Heart right ventricle (tissue), 16 donors: ENCODE measurements around the gene PABPC1L2A. TPM values are rescaled to one million over a fixed set of nuclear protein-coding genes. Genes with fewer than 3 reads are reported as not detected.

ENCODE experiments used
- ATAC-seq, 8 donors: fragments of 200-7000 bp; cut with Tn5 transposase; one replicate each; pipeline ENCODE4 v1.9.1; 2020; ENCODE audit warnings: mild to moderate bottlenecking in 8 of 8, moderate library complexity in 8 of 8, moderate number of reproducible peaks in 1 of 8
- DNase-seq, 2 donors: peaks; one replicate each; pipeline ENCODE4 v3.0.0-alpha.2; 2020
- H3K27ac ChIP-seq, 10 donors: fragments of 200-600 bp; sonication (generic) in 2 of 10; one replicate each; pipeline versions ENCODE4 v1.5.0 to v1.8.0; 2020 to 2022; ENCODE audit warnings: mild to moderate bottlenecking in 3 of 10
- H3K27me3 ChIP-seq, 7 donors: fragments of 200-600 bp; one replicate each; pipeline ENCODE4 v1.8.0; 2021 to 2022; ENCODE audit warnings: mild to moderate bottlenecking in 2 of 7
- H3K36me3 ChIP-seq, 9 donors: fragments of 200-600 bp; sonication (generic) in 1 of 9; one replicate each; pipeline versions ENCODE4 v1.5.0 to v1.8.0; 2020 to 2022; ENCODE audit warnings: mild to moderate bottlenecking in 2 of 9
- H3K4me1 ChIP-seq, 9 donors: fragments of 200-600 bp; sonication (generic) in 1 of 9; one replicate each; pipeline versions ENCODE4 v1.5.0 to v1.8.0; 2020 to 2022; ENCODE audit warnings: mild to moderate bottlenecking in 4 of 9
- H3K4me3 ChIP-seq, 10 donors: fragments of 200-600 bp; sonication (generic) in 2 of 10; one replicate each; pipeline versions ENCODE4 v1.5.0 to v1.8.0; 2020 to 2022; ENCODE audit warnings: mild to moderate bottlenecking in 7 of 10, moderate library complexity in 2 of 10
- H3K9me3 ChIP-seq, 11 donors: fragments of 200-600 bp in 10 of 11; sonication (generic) in 2 of 11; one replicate each; pipeline versions ENCODE4 v1.5.0 to v1.8.0; 2013 to 2022; ENCODE audit warnings: mild to moderate bottlenecking in 2 of 11, control low read depth in 1 of 11, moderate library complexity in 1 of 11
- CTCF ChIP-seq, 9 donors: fragments of 200-600 bp; sonication (generic) in 2 of 9; IDR thresholded peaks; one replicate each; pipeline versions ENCODE4 v1.5.0 to v1.8.0; 2021 to 2022; ENCODE audit warnings: antibody characterized with exemption in 9 of 9, mild to moderate bottlenecking in 5 of 9, moderate library complexity in 1 of 9
- WGBS, 2 donors: extraction: QIAGEN DNeasy Blood & Tissue Kit; methylation state at CpG; one replicate each; pipeline ENCODE4 v1.1.7; 2013; ENCODE audit warnings: inconsistent platforms in 1 of 2; 5-methylcytosine and 5-hydroxymethylcytosine counted together
- intact Hi-C, 10 donors: fragments of 100-400 bp; cut with DNase I; formaldehyde crosslinking; loops; one replicate each; pipeline versions ENCODE4 v1.11.1 to v1.14.2; 2022
- polyA plus RNA-seq, 2 donors: library from polyadenylated mRNA; stranded (reverse); fragments of 200-250 nt; gene quantifications; one replicate each; pipeline ENCODE4 v1.2.3, GENCODE V29; 2013
- total RNA-seq, 10 donors: library from RNA; stranded (reverse); fragmentation: NEBNext Ultra II Directional in 3 of 10; extraction: Animal tissue kit (Norgen Biotek cat#: 25700) in 3 of 10; gene quantifications; one replicate each; pipeline versions ENCODE4 v1.2.1 to v1.2.4, GENCODE V29; 2021 to 2023
- donor health status: Arrhythmogenic right ventricular cardiomyopathy.
- donor health status: ischemic (EF 13 %, LVEDD 7.1; RV severe dilation, severe dysfunction).
- donor health status: healthy with polysubstance abuse.
- donor health status: DM: no; HTN: yes; CAD: no.
- donor health status: DM: no; HTN: no; CAD: no.
- donor health status: ischemic (EF 25% LVEDD 6.9; RV normal size, moderate dysfunction).
- donor health status: ischemic (EF 25% LVEDD 5.7; RV mildly dilated, moderate dysfunction).
- donor health status: healthy.
- donor health status: DM: yes; HTN: yes; CAD: no.
- donor health status: Ischemic cardiomyopathy.
- donor health status: ischemic (EF 35%, LVEDD 5.7; RV mildly dilated, moderate dysfunction).
- donor health status: nonischemic (EF 11% LVEDD 7.7; RV severe dilation, severe dysfunction).
- donor health status: DM: yes; HTN: yes; CAD: no.
- donor health status: PGD.
- donor health status: ischemic (EF 29% LVEDD 5.4; RV normal size, mild dysfunction).
- donor health status: nonischemic (EF 23%, LVEDD 6.1; RV moderate dilation, normal function).

Gene PABPC1L2A
- total and polyA plus RNA-seq, 12 donors = not detected

GRCh38 chrX:73028876-73029275 is 50.4 kb downstream of the PABPC1L2A start:
- DNase-seq (no peak), ATAC-seq (no peak)
- Histone ChIP-seq H3K4me3 (no peak overlapping the region), H3K9me3 (peaks cover 0 to 22% (median 2%) of the 10 kb centered on the region in 11 donors), H3K27ac (no peak overlapping the region), H3K4me1 (no peaks in the 10 kb centered on the region), H3K27me3 (no peaks in the 10 kb centered on the region), H3K36me3 (no peaks in the 10 kb centered on the region)
- WGBS, 2 donors = 0 to 50% methylated on average over 1 of the region's 1 CpG
- no peak for TF ChIP-seq CTCF (IDR thresholded peaks at IDR 0.05)
- intact Hi-C loops = loop anchor here in 1 of 10 donors (5.0 kb wide), 1 partner anchor 622 kb away; no protein-coding TSS in a partner anchor

Other genes with a start within 250 kb of the PABPC1L2A start
- gene FAM236C, start 166.9 kb downstream of the PABPC1L2A start, total RNA-seq = not detected
- not detected for gene FAM236C, start 166.9 kb downstream of the PABPC1L2A start, polyA plus RNA-seq
- not detected for gene FAM236A, start 141.3 kb downstream of the PABPC1L2A start, total RNA-seq
- not detected for gene FAM236A, start 141.3 kb downstream of the PABPC1L2A start, polyA plus RNA-seq
- not detected for gene DMRTC1, start 135.7 kb downstream of the PABPC1L2A start, total RNA-seq
- not detected for gene DMRTC1, start 135.7 kb downstream of the PABPC1L2A start, polyA plus RNA-seq
- gene PABPC1L2B, start 76.6 kb downstream of the PABPC1L2A start, total RNA-seq = not detected
- gene PABPC1L2B, start 76.6 kb downstream of the PABPC1L2A start, polyA plus RNA-seq = not detected
- gene NAP1L2, start 135.3 kb upstream of the PABPC1L2A start, total RNA-seq = 10 to 100 TPM in 5 of 10 donors, 1 to 10 TPM in 5; 4.0 to 16.7 (median 10.3) TPM
- gene NAP1L2, start 135.3 kb upstream of the PABPC1L2A start, polyA plus RNA-seq = 1 to 10 TPM in 1 of 2 donors, under 1 TPM in 1; 0.20 to 2.2 TPM